GM12864 (cell line): ENCODE results near the gene MAN1B1.
"Not testable (repeated sequence)": the region's sequence is repeated elsewhere in the genome, so short reads cannot be mapped to it uniquely, and the experiment has no call there.

Source experiments
- DNase-seq: peaks from one replicate; pipeline ENCODE4 v3.0.0-alpha.2; 2011; ENCODE audit warnings: low read depth
- H3K4me3 ChIP-seq: 2 replicates; pipeline ENCODE4 v1.5.1; 2011; ENCODE audit warnings: mild to moderate bottlenecking, low read depth, low read length, control low read depth
- TF ChIP-seq, protein P1 (sequence below): IDR thresholded peaks from 2 replicates; pipeline ENCODE4 v1.5.1; 2011; ENCODE audit warnings: low read depth, mild to moderate bottlenecking, moderate library complexity, low read length, control low read depth, inconsistent platforms; ENCODE audit errors: missing control alignments

Gene MAN1B1

DNA sequence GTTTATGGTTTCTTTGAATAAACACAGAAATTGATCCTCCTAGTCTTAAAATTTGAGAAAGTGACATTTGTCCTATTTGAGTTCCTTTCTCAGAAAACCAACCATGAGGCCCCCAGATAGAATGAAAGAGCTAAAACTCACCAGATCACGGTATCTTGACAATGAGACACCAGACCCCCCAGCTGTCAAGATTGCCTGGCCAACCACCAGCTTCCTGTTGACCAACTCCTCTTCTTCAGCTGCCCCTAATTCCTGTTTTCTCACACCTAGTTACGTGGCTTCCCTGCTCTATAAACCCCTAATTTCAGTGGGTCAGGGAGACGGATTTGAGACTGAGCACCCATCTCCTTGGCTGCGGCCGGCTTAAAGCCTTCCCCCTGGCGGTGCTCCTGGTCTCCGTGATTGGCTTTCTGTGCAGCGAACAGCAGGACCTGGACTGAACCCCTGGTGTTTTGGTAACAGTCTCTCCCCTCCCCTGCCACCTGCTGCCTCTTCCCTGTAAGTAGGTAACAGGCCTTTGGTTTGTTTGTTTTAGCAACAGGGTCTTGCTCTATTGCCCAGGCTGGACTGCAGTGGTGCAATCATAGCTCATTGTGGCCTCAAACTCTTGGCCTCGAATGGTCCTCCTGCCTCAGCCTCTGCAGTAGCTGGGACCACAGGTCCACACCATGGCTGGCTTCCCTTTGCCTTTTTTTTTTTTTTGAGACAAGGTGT is 28.1 kb upstream of the MAN1B1 start:
- TF ChIP-seq, protein P1, sequence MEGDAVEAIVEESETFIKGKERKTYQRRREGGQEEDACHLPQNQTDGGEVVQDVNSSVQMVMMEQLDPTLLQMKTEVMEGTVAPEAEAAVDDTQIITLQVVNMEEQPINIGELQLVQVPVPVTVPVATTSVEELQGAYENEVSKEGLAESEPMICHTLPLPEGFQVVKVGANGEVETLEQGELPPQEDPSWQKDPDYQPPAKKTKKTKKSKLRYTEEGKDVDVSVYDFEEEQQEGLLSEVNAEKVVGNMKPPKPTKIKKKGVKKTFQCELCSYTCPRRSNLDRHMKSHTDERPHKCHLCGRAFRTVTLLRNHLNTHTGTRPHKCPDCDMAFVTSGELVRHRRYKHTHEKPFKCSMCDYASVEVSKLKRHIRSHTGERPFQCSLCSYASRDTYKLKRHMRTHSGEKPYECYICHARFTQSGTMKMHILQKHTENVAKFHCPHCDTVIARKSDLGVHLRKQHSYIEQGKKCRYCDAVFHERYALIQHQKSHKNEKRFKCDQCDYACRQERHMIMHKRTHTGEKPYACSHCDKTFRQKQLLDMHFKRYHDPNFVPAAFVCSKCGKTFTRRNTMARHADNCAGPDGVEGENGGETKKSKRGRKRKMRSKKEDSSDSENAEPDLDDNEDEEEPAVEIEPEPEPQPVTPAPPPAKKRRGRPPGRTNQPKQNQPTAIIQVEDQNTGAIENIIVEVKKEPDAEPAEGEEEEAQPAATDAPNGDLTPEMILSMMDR = no peak
- H3K4me3 ChIP-seq = no peak overlapping the region
- no peak for DNase-seq

DNA sequence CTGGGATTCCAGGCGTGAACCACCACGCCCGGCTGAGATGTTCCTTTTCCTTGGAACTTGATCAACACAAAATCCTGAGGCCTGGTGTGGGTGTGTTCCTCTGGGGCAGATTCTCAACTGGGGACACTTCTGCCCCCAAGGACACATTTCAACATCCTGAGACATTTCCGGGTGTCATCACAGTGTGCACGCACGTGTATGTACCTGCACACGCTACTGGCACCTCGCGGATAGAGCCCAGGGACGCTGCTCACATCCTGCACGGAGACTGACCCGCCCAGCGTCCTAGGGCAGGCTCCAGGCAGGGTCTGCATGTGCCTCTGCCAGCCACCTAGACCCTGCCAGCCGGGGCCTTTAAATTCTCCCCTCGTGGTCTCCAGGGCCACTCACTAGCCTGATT is 24.4 kb upstream of the MAN1B1 start:
- no peak for DNase-seq
- TF ChIP-seq, protein P1 = no peak
- H3K4me3 ChIP-seq = no peak overlapping the region

DNA sequence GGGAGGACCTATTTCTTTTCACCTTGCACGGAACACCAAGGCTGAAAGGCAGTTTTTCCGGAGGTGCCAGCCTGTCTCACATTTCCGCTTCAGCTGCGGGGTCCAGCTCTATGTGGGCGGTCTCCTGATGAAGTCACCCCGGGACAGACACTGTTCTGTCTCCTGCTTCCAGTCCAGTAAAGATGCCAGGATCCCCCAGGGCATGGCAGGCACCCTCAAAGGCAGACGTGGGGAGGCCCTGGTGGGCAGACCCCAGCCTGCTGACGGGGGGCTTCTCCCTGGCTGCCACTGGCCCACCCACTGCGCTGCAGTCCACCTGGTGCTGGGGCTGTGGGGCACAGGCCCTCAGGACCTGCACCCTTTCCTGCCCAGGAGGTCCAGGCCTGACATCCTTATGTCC is 24.0 kb upstream of the MAN1B1 start:
- not testable (repeated sequence) for H3K4me3 ChIP-seq, DNase-seq

DNA sequence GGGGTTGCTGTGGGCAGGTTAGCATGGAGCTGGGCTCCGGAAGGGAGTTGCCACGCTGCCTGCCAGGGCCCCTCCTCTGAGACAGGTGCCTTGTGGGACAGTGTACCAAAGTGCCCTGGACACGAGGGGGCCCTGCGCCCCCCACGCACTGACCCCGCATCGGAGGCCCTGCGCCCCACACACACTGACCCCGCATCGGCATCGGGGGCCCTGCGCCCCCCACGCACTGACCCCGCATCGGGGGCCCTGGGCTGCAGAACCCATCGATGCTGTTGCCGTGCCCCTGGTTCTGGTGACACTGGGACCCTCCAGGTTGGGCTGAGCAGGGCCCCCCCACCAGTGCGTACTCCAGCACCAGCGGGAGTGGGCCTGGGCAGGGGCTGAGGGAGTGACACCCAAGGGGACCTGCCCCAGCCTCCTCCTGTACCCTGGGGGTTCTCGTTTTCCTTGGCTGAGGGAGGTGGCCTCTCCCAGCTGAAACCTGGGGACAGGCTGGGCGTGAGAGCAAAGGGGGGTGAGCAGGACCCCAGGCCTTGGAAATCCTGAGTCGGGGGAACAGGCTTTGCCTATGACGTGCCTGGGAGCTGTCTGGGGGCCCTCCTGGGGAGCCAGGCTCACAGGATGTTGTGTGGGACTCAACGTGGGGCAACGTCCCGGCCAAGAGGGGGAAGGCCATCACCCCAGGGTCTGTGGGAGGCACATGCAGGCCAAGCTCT is 23.3 kb upstream of the MAN1B1 start:
- TF ChIP-seq, protein P1 = no peak
- no peak for DNase-seq
- H3K4me3 ChIP-seq = no peak overlapping the region

DNA sequence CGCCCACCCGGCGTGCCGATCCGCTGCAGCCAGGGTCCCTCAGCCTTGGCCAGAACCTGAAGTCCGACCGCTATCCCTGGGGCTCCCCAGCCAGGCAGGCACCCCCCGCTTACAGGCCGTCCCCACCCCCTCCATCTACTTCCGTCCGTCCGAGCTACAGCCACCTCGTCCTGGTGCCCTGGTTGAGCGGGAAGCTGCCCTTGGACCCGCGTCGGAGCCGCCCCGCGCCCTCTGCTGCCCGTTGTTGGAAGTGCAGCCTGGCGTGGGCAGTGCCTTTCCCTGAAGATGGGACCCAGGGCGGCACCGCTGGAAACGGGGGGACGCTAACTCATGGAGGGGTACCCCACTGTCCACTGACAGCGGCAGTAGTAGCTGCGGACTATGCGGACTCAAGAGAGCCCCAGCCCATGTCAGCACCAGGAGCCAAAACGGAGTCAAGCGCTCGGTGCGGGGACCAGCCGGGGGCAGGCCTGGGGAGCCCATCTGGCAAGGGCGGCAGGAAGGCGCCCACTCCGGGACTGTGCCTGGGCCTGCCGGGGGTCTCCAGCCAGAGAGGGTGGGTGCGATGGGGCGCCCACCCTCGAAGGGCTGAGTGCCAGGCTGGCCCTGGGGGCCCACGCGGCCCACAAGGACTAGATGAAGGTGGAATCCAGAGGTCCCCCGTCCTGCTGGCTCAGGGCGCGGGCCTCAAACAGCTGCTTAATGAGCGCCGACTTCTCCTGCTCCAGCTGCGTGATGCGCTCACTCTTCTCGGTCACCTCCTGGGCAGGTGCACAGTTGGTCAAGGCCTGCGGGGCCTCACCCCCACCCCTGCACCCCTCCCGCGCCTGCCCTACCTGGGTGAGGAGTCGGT is 22.5 kb upstream of the MAN1B1 start:
- no peak for DNase-seq
- TF ChIP-seq, protein P1 = peak; percentile 91
- H3K4me3 ChIP-seq = no peak overlapping the region

DNA sequence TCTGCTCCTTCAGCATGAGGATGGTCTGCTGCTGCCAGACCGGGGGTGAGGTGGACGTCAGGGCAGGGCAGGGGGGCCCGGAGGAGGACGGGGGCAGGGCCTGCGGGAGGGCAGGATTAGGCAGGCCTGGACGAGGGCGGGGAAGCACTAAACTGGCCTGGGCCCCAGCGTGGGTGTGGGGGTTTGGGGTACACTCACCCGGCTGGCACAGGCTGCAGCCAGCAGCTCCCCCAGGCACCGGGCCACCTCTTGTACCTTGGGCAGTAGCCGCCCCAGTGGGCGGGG is 22.0 kb upstream of the MAN1B1 start:
- TF ChIP-seq, protein P1 = no peak
- H3K4me3 ChIP-seq = no peak overlapping the region
- DNase-seq = no peak

GRCh38 chr9:137065336-137065967 is 21.3 kb upstream of the MAN1B1 start:
- TF ChIP-seq, protein P1 = no peak
- no peak for DNase-seq
- H3K4me3 ChIP-seq = no peak overlapping the region
